ENCODE results near the gene TMEM229A.
"Not testable (repeated sequence)": the region's sequence is repeated elsewhere in the genome, so short reads cannot be mapped to it uniquely, and the experiment has no call there.

The TMEM229A gene

GRCh38 chr7:124032369-124033094, at the start of gene TMEM229A:
Gene TMEM229A, minus strand, starts transcription at chr7:124033067. Its CDS starts 64 bp downstream, at chr7:124033003.
- no peak for DNase-seq

- not testable (repeated sequence) for DNase-seq
Observed at GRCh38 chr7:124082234-124082633, 49.4 kb upstream of the TMEM229A start.

GRCh38 chr7:124077546-124077945, 44.7 kb upstream of the TMEM229A start:
- no peak for DNase-seq

GRCh38 chr7:124076841-124077240, 44.0 kb upstream of the TMEM229A start:
- no peak for DNase-seq

GRCh38 chr7:124074007-124074406, 41.1 kb upstream of the TMEM229A start:
- no peak for DNase-seq

GRCh38 chr7:124073310-124073645, 40.4 kb upstream of the TMEM229A start:
- no peak for DNase-seq

GRCh38 chr7:124072603-124073309, 39.9 kb upstream of the TMEM229A start:
- no peak for DNase-seq

- DNase-seq, result no peak
Observed at GRCh38 chr7:124071843-124072242, 39.0 kb upstream of the TMEM229A start.

GRCh38 chr7:124062171-124062570, 29.3 kb upstream of the TMEM229A start:
- DNase-seq, result no peak

- no peak for DNase-seq
Observed at GRCh38 chr7:124060528-124060927, 27.7 kb upstream of the TMEM229A start.

GRCh38 chr7:124059375-124059774, 26.5 kb upstream of the TMEM229A start:
- DNase-seq, result no peak

- no peak for DNase-seq
Observed at GRCh38 chr7:124058515-124058914, 25.6 kb upstream of the TMEM229A start.

- DNase-seq, result no peak
Observed at GRCh38 chr7:124057872-124058271, 25.0 kb upstream of the TMEM229A start.

- no peak for DNase-seq
Observed at GRCh38 chr7:124056234-124056633, 23.4 kb upstream of the TMEM229A start.

- DNase-seq, result no peak
Observed at GRCh38 chr7:124051681-124052377, 19.0 kb upstream of the TMEM229A start.

- no peak for DNase-seq
Observed at GRCh38 chr7:124042826-124043225, 10.0 kb upstream of the TMEM229A start.

- no peak for DNase-seq
Observed at GRCh38 chr7:124041439-124041838, 8.6 kb upstream of the TMEM229A start.

GRCh38 chr7:124037902-124038301, 5.0 kb upstream of the TMEM229A start:
- not testable (repeated sequence) for DNase-seq

GRCh38 chr7:124035706-124036105, 2.8 kb upstream of the TMEM229A start:
- DNase-seq, result no peak

GRCh38 chr7:124034754-124035100, 1.9 kb upstream of the TMEM229A start:
- no peak for DNase-seq

- DNase-seq, result no peak
Observed at GRCh38 chr7:124033807-124034753, 1.2 kb upstream of the TMEM229A start.

GRCh38 chr7:124033095-124033806, 384 bp upstream of the TMEM229A start:
- DNase-seq, result no peak

All from activated naive CD4-positive, alpha-beta T cell treated with Interleukin-2 at 50 U/mL for 16 hours (primary cell).